GM18498 (cell line): ENCODE data around the gene EFL1.

Experiments
- ATAC-seq: cut with Tn5 transposase; IDR thresholded peaks from one replicate; pipeline ENCODE4 v1.9.1; 2021; ENCODE audit warnings: mild to moderate bottlenecking, moderate library complexity; ENCODE audit not compliant: unreplicated experiment

EFL1 gene

GRCh38 chr15:82093325-82093724 lies 169.2 kb downstream of the EFL1 start:
- ATAC-seq, result no peak

- ATAC-seq, result no peak
Observed at GRCh38 chr15:82091636-82092140, 170.8 kb downstream of the EFL1 start.

- no peak for ATAC-seq
Observed at GRCh38 chr15:82086243-82086995, 176.1 kb downstream of the EFL1 start.

DNA sequence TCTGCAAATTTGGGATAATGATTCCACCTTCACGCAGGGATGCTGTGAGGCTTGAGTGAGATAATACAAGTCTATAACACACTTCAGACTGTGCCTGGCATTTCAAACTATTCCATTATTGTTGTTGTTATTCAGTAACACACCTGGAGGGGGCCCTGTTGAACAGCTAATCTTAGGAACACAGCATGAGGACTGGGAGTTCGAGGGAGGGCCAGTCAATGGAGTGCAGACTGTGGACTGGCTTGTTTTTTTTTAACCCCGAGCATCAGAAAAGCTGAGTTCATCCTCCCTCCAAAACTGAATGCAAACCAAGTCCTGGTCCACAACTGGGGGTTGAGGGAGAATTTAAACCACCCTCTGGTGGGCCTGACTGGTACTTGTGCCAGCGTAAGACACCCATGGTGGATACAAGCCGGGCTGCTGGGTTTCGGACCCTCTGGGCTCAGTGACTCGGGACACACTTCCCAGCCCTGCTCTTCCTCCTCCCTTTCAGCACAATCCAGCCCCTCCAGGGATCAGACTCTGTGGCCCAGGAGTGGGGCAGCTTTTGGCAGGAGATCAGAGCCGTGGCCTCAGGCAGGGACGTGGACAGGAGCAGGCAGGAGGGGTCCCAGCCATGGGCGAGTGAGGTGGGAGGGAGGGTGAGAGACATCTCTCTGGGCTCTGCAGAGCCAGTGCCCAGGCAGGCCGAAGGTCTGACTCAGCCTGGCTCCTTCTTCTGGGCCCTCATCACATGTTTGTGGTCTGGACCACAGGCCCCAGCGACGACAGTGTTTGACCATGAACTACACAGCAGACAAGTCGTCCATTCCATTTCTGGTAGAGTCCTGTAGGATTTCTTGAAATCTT lies 180.4 kb downstream of the EFL1 start:
- ATAC-seq, result no peak

GRCh38 chr15:82080774-82081173 lies 181.8 kb downstream of the EFL1 start:
- no peak for ATAC-seq
